ENCODE measurements around the gene ENPP5. TPM values are rescaled to one million over a fixed set of nuclear protein-coding genes. Genes with fewer than 3 reads are reported as not detected.

The ENPP5 gene
- total and polyA plus RNA-seq, 10 of the 15 experiments (the other 5 are each of a cell fraction or from before 2014, with no cell fraction given), result 0.05 to 0.07 TPM; not detected in 8

GRCh38 chr6:46208303-46208702, 37.5 kb upstream of the ENPP5 start:
- ChIA-PET CTCF (interaction anchor here (0.9 to 1.1 kb wide), 3 partner anchors 12 to 202 kb away, joined by 3 to 4 read pairs (median 3); no protein-coding TSS in a partner anchor), SMC1A (ENCODE audit: uncharacterized antibody, unreplicated experiment) (interaction anchor here (0.9 to 2.4 kb wide), 4 partner anchors 9 to 210 kb away, joined by 3 to 8 read pairs (median 4); no protein-coding TSS in a partner anchor), POLR2A (no interaction called here), RAD21 (ENCODE audit: unreplicated experiment) (interaction anchor here (1.9 kb wide), 1 partner anchor 118 kb away, joined by 9 read pairs; no protein-coding TSS in a partner anchor)
- in situ Hi-C loops (cut with MboI), result no loop called here
- Histone ChIP-seq H3K79me2 (ENCODE audit: control insufficient read depth, insufficient read depth, low read length) (no peaks in the 10 kb centered on the region), H3K27ac (ENCODE audit: control insufficient read depth, insufficient read depth) (no peak overlapping the region), H3K36me3 (ENCODE audit: control insufficient read depth in 2 of 2, insufficient read depth in 2 of 2, low read length in 1 of 2) (no peaks in the 10 kb centered on the region), H3K4me3 (no peak overlapping the region), H4K20me1 (ENCODE audit: control insufficient read depth, insufficient read depth) (no peaks in the 10 kb centered on the region), H3K4me1 (ENCODE audit: control insufficient read depth, insufficient read depth, low read length) (no peaks in the 10 kb centered on the region), H2AFZ (ENCODE audit: control insufficient read depth, low read depth, low read length) (no peak overlapping the region), H3K9me3 (replicated peaks; ENCODE audit: control insufficient read depth, insufficient read depth, low read length) (peaks cover 3% of the 10 kb centered on the region; the same call in 2 of the 3 replicates), H3K27me3 (replicated peaks in 1 of 2; ENCODE audit: control insufficient read depth in 2 of 2, insufficient read depth in 2 of 2, low read length in 1 of 2) (no peaks in the 10 kb centered on the region; a peak in 1 of 4 replicates), H3K9ac (ENCODE audit: control insufficient read depth, insufficient read depth, low read length) (no peak overlapping the region), H3K4me2 (ENCODE audit: control insufficient read depth, insufficient read depth) (no peak overlapping the region)
- ATAC-seq (no peak), DNase-seq (ENCODE audit: low read depth, low spot score) (no peak), FAIRE-seq (no peak)
- no TSS peak for BruUV-seq (replicated peaks)
- intact Hi-C loops (cut with micrococcal nuclease; ENCODE audit: unreplicated experiment), result no loop called here
- no peak for TF ChIP-seq FOXM1 (IDR thresholded peaks at IDR 0.05; ENCODE audit: low read depth, low read length)
- no peak for TF ChIP-seq STAT1 (conservative IDR thresholded peaks at IDR 0.05)
- no peak for TF ChIP-seq MEF2A (IDR thresholded peaks at IDR 0.05; ENCODE audit: insufficient read depth, low read depth, low read length)
- no peak for TF ChIP-seq IRF4 (IDR thresholded peaks at IDR 0.05; ENCODE audit: low read depth, low read length)

- H3K4me1 ChIP-seq (ENCODE audit: control insufficient read depth, insufficient read depth, low read length), result no peaks in the 10 kb centered on the region
- ATAC-seq, result no peak
- CTCF ChIA-PET, result interaction anchor here (0.8 to 1.9 kb wide), 4 partner anchors 9 to 117 kb away, joined by 3 to 6 read pairs (median 5); no protein-coding TSS in a partner anchor
- no peak overlapping the region for H3K4me3 ChIP-seq
- no peaks in the 10 kb centered on the region for H3K79me2 ChIP-seq (ENCODE audit: control insufficient read depth, insufficient read depth, low read length)
- TF ChIP-seq SMARCA5 (IDR thresholded peaks at IDR 0.05) (no peak), TCF3 (IDR thresholded peaks at IDR 0.05; ENCODE audit: borderline replicate concordance, insufficient read depth, low read depth, low read length) (no peak), TCF7 (IDR thresholded peaks at IDR 0.05; ENCODE audit: borderline replicate concordance) (no peak), NRF1 (conservative IDR thresholded peaks at IDR 0.05; ENCODE audit: low read depth, low read length) (no peak), PKNOX1 (IDR thresholded peaks at IDR 0.05) (no peak), SIN3A (IDR thresholded peaks at IDR 0.05; ENCODE audit: low read depth, low read length) (no peak), NFYA (IDR thresholded peaks at IDR 0.05; ENCODE audit: borderline replicate concordance, low read depth, low read length) (no peak), ZNF622 (IDR thresholded peaks at IDR 0.05) (no peak), IKZF2 (IDR thresholded peaks at IDR 0.05) (no peak)
- H3K9ac ChIP-seq (ENCODE audit: control insufficient read depth, insufficient read depth, low read length), result no peak overlapping the region
- intact Hi-C loops (cut with micrococcal nuclease; ENCODE audit: unreplicated experiment) (no loop called here), in situ Hi-C loops (cut with MboI) (no loop called here)
- H3K9me3 ChIP-seq (replicated peaks; ENCODE audit: control insufficient read depth, insufficient read depth, low read length), result peaks cover 3% of the 10 kb centered on the region; the same call in 2 of the 3 replicates
- RAD21 ChIA-PET (ENCODE audit: unreplicated experiment), result interaction anchor here (1.3 to 1.9 kb wide), 2 partner anchors 14 to 117 kb away, joined by 4 to 9 read pairs; no protein-coding TSS in a partner anchor
- no peak overlapping the region for H3K27ac ChIP-seq (ENCODE audit: control insufficient read depth, insufficient read depth)
- no TSS peak for BruUV-seq (replicated peaks)
- SMC1A ChIA-PET (ENCODE audit: uncharacterized antibody, unreplicated experiment), result interaction anchor here (0.7 to 2.4 kb wide), 3 partner anchors 15 to 210 kb away, joined by 3 to 8 read pairs (median 5); no protein-coding TSS in a partner anchor
- no peak for DNase-seq (ENCODE audit: low read depth, low spot score)
- POLR2A ChIA-PET, result no interaction called here
- no peaks in the 10 kb centered on the region for H4K20me1 ChIP-seq (ENCODE audit: control insufficient read depth, insufficient read depth)
- no peak overlapping the region for H3K4me2 ChIP-seq (ENCODE audit: control insufficient read depth, insufficient read depth)
- no peaks in the 10 kb centered on the region; a peak in 1 of 4 replicates for H3K27me3 ChIP-seq (replicated peaks in 1 of 2; ENCODE audit: control insufficient read depth in 2 of 2, insufficient read depth in 2 of 2, low read length in 1 of 2)
- no peaks in the 10 kb centered on the region for H3K36me3 ChIP-seq (ENCODE audit: control insufficient read depth in 2 of 2, insufficient read depth in 2 of 2, low read length in 1 of 2)
- H2AFZ ChIP-seq (ENCODE audit: control insufficient read depth, low read depth, low read length), result no peak overlapping the region
- WGBS (ENCODE audit: insufficient coverage, insufficient replicate concordance, low lambda C conversion rate, missing lambda C conversion rate), result 31% methylated on average over 3 of the region's 3 CpGs
- FAIRE-seq, result no peak
Observed at GRCh38 chr6:46207174-46207573, 36.4 kb upstream of the ENPP5 start.
